C4-2B (cell line): ENCODE results near the gene SV2A.

Source experiments
- H3K27ac ChIP-seq: fragments of 450-650 bp; 2 replicates; pipeline ENCODE4 v1.5.1; 2017
- ZFX ChIP-seq: fragments of 450-650 bp; IDR thresholded peaks from 2 replicates; pipeline ENCODE4 v1.6.1; 2017
- TF ChIP-seq, protein P1 (sequence below): fragments of 450-650 bp; conservative IDR thresholded peaks from 2 replicates; pipeline ENCODE4 v1.5.1; 2017; ENCODE audit warnings: mild to moderate bottlenecking

Gene SV2A, protein sequence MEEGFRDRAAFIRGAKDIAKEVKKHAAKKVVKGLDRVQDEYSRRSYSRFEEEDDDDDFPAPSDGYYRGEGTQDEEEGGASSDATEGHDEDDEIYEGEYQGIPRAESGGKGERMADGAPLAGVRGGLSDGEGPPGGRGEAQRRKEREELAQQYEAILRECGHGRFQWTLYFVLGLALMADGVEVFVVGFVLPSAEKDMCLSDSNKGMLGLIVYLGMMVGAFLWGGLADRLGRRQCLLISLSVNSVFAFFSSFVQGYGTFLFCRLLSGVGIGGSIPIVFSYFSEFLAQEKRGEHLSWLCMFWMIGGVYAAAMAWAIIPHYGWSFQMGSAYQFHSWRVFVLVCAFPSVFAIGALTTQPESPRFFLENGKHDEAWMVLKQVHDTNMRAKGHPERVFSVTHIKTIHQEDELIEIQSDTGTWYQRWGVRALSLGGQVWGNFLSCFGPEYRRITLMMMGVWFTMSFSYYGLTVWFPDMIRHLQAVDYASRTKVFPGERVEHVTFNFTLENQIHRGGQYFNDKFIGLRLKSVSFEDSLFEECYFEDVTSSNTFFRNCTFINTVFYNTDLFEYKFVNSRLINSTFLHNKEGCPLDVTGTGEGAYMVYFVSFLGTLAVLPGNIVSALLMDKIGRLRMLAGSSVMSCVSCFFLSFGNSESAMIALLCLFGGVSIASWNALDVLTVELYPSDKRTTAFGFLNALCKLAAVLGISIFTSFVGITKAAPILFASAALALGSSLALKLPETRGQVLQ

DNA sequence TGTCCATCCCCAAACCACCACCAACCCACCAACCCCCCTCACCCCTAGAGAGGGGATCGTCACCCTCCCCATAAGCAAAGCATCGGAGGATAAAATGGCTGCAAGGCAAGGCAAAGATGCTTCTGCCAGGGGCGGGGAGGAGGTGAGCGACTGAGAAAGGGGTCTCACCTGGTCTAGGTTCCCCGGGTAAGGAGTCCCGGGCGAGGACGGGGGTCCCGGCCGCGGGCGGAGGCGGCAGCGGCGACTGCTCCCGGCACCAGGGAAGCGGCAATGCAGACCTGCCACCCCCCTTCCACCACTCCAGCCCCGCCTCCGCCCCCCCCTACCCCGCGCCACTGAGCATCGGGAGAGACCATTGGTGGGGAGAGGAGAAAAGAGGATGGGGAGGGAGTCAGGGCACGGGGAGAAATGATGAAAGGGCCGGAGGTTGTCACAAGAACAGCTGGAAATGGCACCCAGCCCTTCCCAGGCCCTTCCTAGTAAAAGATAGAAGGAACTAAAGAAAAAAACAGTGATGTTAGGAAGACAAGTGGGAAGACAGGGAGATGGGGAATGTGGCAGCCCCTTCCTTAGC is at the start of gene SV2A:
Gene SV2A, minus strand, starts transcription at position 274 of the 574 bp plus-strand sequence. CDS start 4,004 bp downstream, outside the sequence.
- TF ChIP-seq, protein P1, sequence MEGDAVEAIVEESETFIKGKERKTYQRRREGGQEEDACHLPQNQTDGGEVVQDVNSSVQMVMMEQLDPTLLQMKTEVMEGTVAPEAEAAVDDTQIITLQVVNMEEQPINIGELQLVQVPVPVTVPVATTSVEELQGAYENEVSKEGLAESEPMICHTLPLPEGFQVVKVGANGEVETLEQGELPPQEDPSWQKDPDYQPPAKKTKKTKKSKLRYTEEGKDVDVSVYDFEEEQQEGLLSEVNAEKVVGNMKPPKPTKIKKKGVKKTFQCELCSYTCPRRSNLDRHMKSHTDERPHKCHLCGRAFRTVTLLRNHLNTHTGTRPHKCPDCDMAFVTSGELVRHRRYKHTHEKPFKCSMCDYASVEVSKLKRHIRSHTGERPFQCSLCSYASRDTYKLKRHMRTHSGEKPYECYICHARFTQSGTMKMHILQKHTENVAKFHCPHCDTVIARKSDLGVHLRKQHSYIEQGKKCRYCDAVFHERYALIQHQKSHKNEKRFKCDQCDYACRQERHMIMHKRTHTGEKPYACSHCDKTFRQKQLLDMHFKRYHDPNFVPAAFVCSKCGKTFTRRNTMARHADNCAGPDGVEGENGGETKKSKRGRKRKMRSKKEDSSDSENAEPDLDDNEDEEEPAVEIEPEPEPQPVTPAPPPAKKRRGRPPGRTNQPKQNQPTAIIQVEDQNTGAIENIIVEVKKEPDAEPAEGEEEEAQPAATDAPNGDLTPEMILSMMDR, result no peak
- TF ChIP-seq ZFX, result no peak
- no peak within 1 kb of the TSS for H3K27ac ChIP-seq

DNA sequence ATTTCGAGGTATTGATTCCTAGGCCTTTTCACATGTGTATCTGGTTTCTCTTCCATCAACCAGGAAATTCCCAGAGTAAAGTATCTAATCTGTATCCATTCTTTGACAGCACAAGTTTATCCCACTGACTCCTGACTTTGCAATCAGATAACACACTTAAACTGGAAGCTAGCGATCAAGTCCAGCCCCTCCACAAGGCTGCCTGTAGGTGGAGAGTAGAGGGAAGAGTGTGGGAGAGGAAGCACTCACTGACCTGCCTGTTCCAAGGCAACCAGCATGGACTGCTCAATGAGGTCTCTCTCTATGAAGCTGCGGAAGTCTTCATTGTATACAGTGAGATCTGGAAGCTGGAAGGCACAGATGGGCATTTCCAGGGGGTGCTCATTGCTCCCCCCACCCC is 49.4 kb upstream of the SV2A start:
- H3K27ac ChIP-seq, result no peak overlapping the region
- no peak for TF ChIP-seq ZFX
- TF ChIP-seq, protein P1, result no peak

DNA sequence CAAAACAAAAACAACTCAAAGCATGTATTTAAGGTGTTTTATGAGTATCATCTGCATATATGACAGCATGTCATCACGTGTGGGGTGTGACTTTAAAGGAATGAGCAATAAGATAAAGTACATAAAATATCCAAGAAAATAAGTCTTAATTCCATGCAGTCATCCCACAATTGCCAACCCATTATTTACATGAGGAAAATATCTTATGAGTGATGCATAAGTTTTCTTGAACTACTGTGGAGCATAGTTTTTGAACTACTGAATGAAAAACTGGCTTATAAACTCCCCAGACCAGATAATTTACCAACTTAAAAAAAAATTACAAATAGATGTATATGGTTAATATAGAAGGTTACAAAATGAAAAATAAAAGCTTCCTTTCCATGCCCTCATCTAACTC is 48.8 kb upstream of the SV2A start:
- TF ChIP-seq, protein P1, result no peak
- TF ChIP-seq ZFX, result no peak
- no peak overlapping the region for H3K27ac ChIP-seq

DNA sequence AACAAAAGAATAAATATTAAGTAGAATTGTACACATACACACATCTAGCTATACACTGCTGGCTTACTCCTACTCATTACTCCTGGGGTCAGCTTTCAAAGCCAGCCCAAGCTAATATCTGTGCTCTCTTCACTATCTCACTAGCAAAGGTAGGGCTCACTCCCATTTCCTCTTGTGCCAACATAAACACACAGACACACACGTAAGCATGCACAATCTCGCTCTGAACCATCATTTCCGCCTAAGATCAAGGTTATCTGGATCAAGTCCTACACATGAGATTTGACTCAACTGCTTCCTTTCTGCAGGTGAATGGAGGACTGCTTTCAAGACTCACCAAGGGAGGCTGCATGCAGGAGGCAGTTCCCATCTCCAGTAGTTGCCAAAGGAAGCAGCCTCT is 47.8 kb upstream of the SV2A start:
- TF ChIP-seq, protein P1, result no peak
- TF ChIP-seq ZFX, result no peak

DNA sequence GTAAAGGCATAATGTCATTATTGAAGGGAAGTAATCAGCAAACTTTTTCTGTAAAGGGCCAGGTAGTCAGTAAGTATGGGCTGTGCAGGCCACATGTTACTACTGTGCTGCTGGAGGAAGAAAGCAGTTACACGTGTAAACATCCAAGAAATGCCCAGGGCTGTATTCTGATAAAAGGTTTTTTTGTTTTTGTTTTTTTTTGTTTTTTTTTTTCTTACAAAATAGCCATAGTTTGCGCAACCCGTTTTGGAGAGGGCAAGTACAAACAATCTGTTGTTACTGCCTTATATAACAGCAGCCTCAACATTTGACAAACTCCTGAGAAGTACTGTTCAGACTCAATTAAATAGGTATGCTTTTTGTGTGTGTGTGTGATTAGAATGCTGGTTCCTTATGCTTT is 45.7 kb upstream of the SV2A start:
- no peak for TF ChIP-seq ZFX
- TF ChIP-seq, protein P1, result no peak
- H3K27ac ChIP-seq, result no peak overlapping the region

More for the DNA sequence above, 47.8 kb upstream of the SV2A start:
- no peak overlapping the region for H3K27ac ChIP-seq

DNA sequence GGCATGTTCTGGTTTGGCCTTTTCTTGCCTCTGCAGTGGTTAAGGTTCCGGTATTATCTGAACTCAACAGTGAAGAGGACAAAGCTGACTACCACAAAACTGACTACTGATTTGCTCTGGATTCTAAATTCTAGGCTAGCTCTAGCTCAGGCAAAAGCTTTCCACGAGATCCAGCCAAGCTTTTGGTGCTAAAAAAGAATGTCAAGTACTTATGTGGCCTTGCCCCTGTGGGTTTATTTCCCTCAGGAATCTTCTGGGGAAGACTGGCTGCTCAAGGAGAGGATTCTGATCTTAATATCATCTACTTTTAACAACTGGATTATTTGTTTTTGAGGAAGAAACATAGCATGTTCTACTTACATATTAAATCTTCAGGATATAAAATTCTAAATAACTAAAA is 45.1 kb upstream of the SV2A start:
- TF ChIP-seq, protein P1, result no peak
- no peak for TF ChIP-seq ZFX
- H3K27ac ChIP-seq, result no peak overlapping the region
